GM23338 (cell line): Measurements from ENCODE around the gene CMYA5.

Source experiments
- CREB1 ChIP-seq: fragments of 250-450 bp; sonication (Bioruptor Pico); IDR thresholded peaks from 2 replicates; pipeline ENCODE4 v1.5.0; 2020; ENCODE audit warnings: low read depth, mild to moderate bottlenecking, moderate library complexity
- EZH2 ChIP-seq: fragments of 200-600 bp; sonication (generic); IDR thresholded peaks from one replicate; pipeline ENCODE4 v1.8.0; 2017; ENCODE audit warnings: antibody characterized with exemption, mild to moderate bottlenecking, low read depth; ENCODE audit not compliant: unreplicated experiment
- EZH2phosphoT487 ChIP-seq: fragments of 200-600 bp; sonication (generic); IDR thresholded peaks from one replicate; pipeline ENCODE4 v1.8.1; 2018; ENCODE audit warnings: antibody characterized with exemption; ENCODE audit not compliant: unreplicated experiment
- JUNB ChIP-seq: IDR thresholded peaks from one replicate; pipeline ENCODE4 v1.6.1; 2016; ENCODE audit warnings: antibody characterized with exemption; ENCODE audit not compliant: unreplicated experiment
- NANOG ChIP-seq: IDR thresholded peaks from 2 replicates; pipeline ENCODE4 v1.6.1; 2016; ENCODE audit warnings: antibody characterized with exemption, borderline replicate concordance
- POLR2AphosphoS5 ChIP-seq: IDR thresholded peaks from 2 replicates; pipeline ENCODE4 v1.6.1; 2016; ENCODE audit warnings: antibody characterized with exemption, low read depth
- ZNF114 ChIP-seq: fragments of 250-450 bp; sonication (Bioruptor Pico); IDR thresholded peaks from 2 replicates; pipeline ENCODE4 v1.5.0; 2020; ENCODE audit warnings: mild to moderate bottlenecking, moderate library complexity
- TF ChIP-seq, protein P1 (sequence below), 2 experiments: fragments of 200-600 bp in 1 of 2; sonication (generic) in 1 of 2; conservative IDR thresholded peaks; 2 replicates each; pipeline versions ENCODE4 v1.5.1 to v1.6.1; 2016 to 2017; ENCODE audit warnings: antibody characterized with exemption in 2 of 2, low read depth in 2 of 2, mild to moderate bottlenecking in 2 of 2, moderate library complexity in 1 of 2
- TF ChIP-seq, protein P2 (sequence below): IDR thresholded peaks from one replicate; pipeline ENCODE4 v1.6.1; 2018; ENCODE audit warnings: antibody characterized with exemption; ENCODE audit not compliant: unreplicated experiment
- TF ChIP-seq, protein P3 (sequence below): IDR thresholded peaks from 2 replicates; pipeline ENCODE4 v1.6.1; 2016; ENCODE audit warnings: antibody characterized with exemption

DNA sequence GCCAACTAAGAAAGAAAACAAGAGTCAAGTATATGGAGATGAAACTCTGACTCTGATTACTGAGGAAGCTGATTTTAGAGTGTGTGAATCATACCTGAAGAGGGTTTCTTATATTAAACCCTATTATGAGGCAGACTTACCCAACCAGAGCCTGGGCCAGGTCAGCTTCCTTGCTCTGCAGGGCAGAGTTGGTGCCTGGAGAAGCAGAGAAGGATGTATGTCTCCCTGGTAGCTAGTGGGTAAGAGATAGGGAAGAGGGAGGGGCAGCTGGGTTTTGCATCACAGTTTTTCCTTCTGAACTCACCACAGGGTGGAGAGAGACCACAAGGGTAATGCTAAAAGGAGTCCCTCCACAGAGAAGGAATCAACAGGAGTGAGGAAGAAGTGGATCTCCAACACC is 104.1 kb downstream of the CMYA5 start:
- TF ChIP-seq EZH2 (no peak), EZH2phosphoT487 (no peak), JUNB (no peak), POLR2AphosphoS5 (no peak), CREB1 (no peak), NANOG (no peak), ZNF114 (CRISPR knock-in tag) (no peak)
- TF ChIP-seq, protein P1, sequence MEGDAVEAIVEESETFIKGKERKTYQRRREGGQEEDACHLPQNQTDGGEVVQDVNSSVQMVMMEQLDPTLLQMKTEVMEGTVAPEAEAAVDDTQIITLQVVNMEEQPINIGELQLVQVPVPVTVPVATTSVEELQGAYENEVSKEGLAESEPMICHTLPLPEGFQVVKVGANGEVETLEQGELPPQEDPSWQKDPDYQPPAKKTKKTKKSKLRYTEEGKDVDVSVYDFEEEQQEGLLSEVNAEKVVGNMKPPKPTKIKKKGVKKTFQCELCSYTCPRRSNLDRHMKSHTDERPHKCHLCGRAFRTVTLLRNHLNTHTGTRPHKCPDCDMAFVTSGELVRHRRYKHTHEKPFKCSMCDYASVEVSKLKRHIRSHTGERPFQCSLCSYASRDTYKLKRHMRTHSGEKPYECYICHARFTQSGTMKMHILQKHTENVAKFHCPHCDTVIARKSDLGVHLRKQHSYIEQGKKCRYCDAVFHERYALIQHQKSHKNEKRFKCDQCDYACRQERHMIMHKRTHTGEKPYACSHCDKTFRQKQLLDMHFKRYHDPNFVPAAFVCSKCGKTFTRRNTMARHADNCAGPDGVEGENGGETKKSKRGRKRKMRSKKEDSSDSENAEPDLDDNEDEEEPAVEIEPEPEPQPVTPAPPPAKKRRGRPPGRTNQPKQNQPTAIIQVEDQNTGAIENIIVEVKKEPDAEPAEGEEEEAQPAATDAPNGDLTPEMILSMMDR (conservative IDR thresholded peaks at IDR 0.05; ENCODE audit: low read depth in 2 of 2) = no peak
- TF ChIP-seq, protein P2, sequence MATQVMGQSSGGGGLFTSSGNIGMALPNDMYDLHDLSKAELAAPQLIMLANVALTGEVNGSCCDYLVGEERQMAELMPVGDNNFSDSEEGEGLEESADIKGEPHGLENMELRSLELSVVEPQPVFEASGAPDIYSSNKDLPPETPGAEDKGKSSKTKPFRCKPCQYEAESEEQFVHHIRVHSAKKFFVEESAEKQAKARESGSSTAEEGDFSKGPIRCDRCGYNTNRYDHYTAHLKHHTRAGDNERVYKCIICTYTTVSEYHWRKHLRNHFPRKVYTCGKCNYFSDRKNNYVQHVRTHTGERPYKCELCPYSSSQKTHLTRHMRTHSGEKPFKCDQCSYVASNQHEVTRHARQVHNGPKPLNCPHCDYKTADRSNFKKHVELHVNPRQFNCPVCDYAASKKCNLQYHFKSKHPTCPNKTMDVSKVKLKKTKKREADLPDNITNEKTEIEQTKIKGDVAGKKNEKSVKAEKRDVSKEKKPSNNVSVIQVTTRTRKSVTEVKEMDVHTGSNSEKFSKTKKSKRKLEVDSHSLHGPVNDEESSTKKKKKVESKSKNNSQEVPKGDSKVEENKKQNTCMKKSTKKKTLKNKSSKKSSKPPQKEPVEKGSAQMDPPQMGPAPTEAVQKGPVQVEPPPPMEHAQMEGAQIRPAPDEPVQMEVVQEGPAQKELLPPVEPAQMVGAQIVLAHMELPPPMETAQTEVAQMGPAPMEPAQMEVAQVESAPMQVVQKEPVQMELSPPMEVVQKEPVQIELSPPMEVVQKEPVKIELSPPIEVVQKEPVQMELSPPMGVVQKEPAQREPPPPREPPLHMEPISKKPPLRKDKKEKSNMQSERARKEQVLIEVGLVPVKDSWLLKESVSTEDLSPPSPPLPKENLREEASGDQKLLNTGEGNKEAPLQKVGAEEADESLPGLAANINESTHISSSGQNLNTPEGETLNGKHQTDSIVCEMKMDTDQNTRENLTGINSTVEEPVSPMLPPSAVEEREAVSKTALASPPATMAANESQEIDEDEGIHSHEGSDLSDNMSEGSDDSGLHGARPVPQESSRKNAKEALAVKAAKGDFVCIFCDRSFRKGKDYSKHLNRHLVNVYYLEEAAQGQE = no peak
- TF ChIP-seq, protein P3, sequence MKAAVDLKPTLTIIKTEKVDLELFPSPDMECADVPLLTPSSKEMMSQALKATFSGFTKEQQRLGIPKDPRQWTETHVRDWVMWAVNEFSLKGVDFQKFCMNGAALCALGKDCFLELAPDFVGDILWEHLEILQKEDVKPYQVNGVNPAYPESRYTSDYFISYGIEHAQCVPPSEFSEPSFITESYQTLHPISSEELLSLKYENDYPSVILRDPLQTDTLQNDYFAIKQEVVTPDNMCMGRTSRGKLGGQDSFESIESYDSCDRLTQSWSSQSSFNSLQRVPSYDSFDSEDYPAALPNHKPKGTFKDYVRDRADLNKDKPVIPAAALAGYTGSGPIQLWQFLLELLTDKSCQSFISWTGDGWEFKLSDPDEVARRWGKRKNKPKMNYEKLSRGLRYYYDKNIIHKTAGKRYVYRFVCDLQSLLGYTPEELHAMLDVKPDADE = no peak
